22Rv1 (cell line): ENCODE data around the gene TANK.

Experiments used
- H3K27ac ChIP-seq: fragments of 450-650 bp; 2 replicates; pipeline ENCODE4 v1.5.1; 2017
- CTCF ChIP-seq: fragments of 450-650 bp; IDR thresholded peaks from 2 replicates; pipeline ENCODE4 v1.5.1; 2017; ENCODE audit warnings: mild to moderate bottlenecking
- ZFX ChIP-seq: fragments of 450-650 bp; IDR thresholded peaks from 2 replicates; pipeline ENCODE4 v1.6.1; 2017; ENCODE audit warnings: antibody characterized with exemption, borderline replicate concordance

Gene TANK

DNA sequence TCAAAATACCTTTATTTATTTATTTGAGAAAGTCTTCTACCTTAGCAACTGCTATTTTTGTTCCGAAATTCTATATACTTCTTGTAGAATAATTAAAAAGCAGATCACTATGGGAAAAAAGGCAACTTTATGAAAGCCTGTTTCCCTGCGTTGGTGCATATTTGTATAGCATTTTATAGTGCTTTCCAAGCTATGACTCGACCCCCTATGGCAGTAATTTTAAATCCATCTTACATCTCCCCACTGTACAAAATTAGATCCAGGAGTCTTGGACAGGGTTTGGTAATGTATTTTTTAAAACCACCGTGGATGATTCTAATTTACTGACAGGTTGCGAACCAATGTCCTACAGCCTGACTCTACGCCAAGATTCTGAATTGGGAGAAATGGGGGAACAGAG lies 10.1 kb downstream of the TANK start:
- no peak for TF ChIP-seq CTCF
- no peak for TF ChIP-seq ZFX
- H3K27ac ChIP-seq = no peak overlapping the region

DNA sequence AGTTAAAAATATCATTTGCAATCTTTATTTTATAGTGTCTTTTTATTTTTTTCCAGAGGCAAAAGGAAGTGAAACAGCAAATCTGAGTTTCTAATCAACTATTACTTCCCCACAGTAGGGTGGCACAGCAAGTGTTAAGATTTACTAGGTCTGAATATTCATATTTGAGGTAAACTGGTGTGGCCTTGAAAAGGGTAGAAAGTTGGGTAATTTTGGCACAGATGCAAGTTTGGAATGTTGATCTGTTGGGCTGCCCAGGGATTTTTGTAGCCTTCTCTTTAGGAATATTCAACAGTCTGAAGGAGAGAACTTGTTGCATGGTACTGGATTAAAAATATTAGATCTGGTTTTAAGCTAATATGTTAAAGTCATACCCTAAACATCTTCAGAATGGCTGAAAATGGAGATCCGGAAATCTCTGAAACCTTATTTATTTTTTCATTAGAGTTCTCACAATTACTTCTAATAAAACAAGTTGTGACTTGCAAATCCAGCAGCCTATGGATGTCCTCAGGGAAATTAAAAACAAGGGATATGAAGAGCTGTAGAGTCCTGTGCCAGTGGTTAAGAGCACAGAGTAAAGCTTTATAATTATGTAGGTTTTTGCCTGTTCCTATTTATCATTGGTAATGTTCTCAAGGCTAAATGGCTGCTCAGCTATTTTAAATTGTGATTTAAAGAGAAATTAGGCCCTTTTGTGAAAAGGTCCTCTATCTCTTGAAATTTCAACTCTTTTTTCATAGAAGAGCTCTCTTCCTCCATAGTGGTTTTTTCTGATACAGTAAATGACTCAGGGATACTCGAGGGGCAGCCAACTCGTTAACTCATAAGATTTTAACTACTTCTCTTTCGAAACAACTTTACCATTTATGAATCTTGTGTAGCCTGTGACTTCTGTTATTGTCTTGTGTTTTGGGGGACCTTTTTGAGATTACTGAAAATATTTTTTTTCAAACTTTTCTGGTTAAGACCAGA lies 11.0 kb downstream of the TANK start:
- H3K27ac ChIP-seq = no peak overlapping the region

DNA sequence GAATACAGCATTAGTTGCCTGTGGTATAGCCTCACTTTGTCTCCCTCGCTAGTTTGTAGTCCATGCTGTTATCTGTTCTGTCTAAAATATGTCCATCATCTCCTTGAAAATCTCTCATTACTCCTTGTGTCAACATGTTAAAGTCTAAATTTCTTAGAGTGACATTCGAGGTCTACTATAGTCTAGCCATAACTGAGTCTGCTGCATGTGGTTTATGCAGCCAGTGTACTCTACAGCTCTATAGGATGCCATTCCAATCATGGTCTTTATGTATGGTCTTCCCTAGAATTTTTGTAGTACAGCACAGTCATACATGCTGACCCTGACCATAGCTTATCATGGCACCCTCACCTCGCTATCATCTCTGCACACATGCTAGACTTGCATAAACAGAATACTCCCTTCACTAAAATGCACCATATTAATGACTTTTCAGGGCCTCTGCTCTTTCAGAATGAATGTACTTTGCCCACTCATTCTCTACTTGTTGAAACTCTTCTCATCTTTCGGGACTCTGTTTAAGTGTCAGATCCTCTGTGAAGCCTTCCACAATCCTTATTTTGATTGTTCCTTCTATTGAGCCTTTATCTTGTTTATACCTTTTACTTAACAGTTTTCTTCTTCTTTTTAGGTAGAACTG lies 12.8 kb downstream of the TANK start:
- TF ChIP-seq CTCF = no peak
- TF ChIP-seq ZFX = no peak
- H3K27ac ChIP-seq = no peak overlapping the region

More for the DNA sequence above, 11.0 kb downstream of the TANK start:
- TF ChIP-seq ZFX (no peak), CTCF (no peak)

- no peak overlapping the region for H3K27ac ChIP-seq
- TF ChIP-seq CTCF (no peak), ZFX (no peak)
Observed at GRCh38 chr2:161173541-161174194, 13.4 kb downstream of the TANK start.

DNA sequence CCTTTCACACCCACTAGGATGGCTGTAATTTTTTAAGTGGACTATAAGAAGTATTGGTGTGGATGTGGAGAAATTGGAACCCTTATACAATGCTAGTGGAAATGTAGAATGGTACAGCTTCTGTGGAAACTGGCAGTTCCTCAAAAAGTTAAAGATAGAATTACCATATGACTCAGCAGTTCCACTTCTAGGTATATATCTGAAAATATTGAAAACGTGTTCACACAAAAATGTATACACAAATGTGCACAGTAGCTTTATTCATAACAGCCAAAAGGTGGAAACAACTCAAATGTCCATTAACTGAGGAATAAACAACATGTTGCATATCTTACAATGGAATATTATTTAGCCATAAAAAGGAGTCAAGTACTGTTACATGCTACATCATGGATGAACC lies 17.7 kb downstream of the TANK start:
- TF ChIP-seq ZFX (no peak), CTCF (no peak)

GRCh38 chr2:161178756-161179155 lies 18.5 kb downstream of the TANK start:
- H3K27ac ChIP-seq = no peak overlapping the region
- TF ChIP-seq ZFX (no peak), CTCF (no peak)

More for the DNA sequence above, 17.7 kb downstream of the TANK start:
- no peak overlapping the region for H3K27ac ChIP-seq
